HG03139 (cell line): ENCODE results near the gene ROBO1.
"Not testable (repeated sequence)": the region's sequence is repeated elsewhere in the genome, so short reads cannot be mapped to it uniquely, and the experiment has no call there.

Experiments used
- ATAC-seq: cut with Tn5 transposase; IDR thresholded peaks from one replicate; pipeline ENCODE4 v1.9.1; 2021; ENCODE audit not compliant: unreplicated experiment

The ROBO1 gene

GRCh38 chr3:78889348-78889747 is 878.5 kb downstream of the ROBO1 start:
- no peak for ATAC-seq

- no peak for ATAC-seq
These were observed 879.2 kb downstream of the ROBO1 start for GRCh38 chr3:78888635-78889034.

- no peak for ATAC-seq
These were observed 880.2 kb downstream of the ROBO1 start for GRCh38 chr3:78887547-78888011.

GRCh38 chr3:78887029-78887428 is 880.8 kb downstream of the ROBO1 start:
- no peak for ATAC-seq

GRCh38 chr3:78884567-78884966 is 883.2 kb downstream of the ROBO1 start:
- ATAC-seq, result not testable (repeated sequence)

- no peak for ATAC-seq
These were observed 885.5 kb downstream of the ROBO1 start for GRCh38 chr3:78882251-78882650.

GRCh38 chr3:78881501-78881900 is 886.3 kb downstream of the ROBO1 start:
- ATAC-seq, result no peak

GRCh38 chr3:78880603-78881461 is 887.0 kb downstream of the ROBO1 start:
- ATAC-seq, result no peak

- ATAC-seq, result no peak
These were observed 888.4 kb downstream of the ROBO1 start for GRCh38 chr3:78879295-78879860.

- ATAC-seq, result no peak
These were observed 889.0 kb downstream of the ROBO1 start for GRCh38 chr3:78878789-78879188.

- ATAC-seq, result no peak
These were observed 889.8 kb downstream of the ROBO1 start for GRCh38 chr3:78878011-78878410.

- no peak for ATAC-seq
These were observed 891.9 kb downstream of the ROBO1 start for GRCh38 chr3:78875851-78876250.

- ATAC-seq, result no peak
These were observed 892.4 kb downstream of the ROBO1 start for GRCh38 chr3:78875436-78875835.

- no peak for ATAC-seq
These were observed 894.2 kb downstream of the ROBO1 start for GRCh38 chr3:78873641-78874040.

GRCh38 chr3:78872195-78872594 is 895.6 kb downstream of the ROBO1 start:
- ATAC-seq, result no peak

GRCh38 chr3:78871048-78871447 is 896.8 kb downstream of the ROBO1 start:
- no peak for ATAC-seq

- ATAC-seq, result no peak
These were observed 897.3 kb downstream of the ROBO1 start for GRCh38 chr3:78870484-78870883.

- ATAC-seq, result no peak
These were observed 899.2 kb downstream of the ROBO1 start for GRCh38 chr3:78868570-78868969.

- ATAC-seq, result no peak
These were observed 900.1 kb downstream of the ROBO1 start for GRCh38 chr3:78867409-78868372.

GRCh38 chr3:78863306-78864203 is 904.2 kb downstream of the ROBO1 start:
- no peak for ATAC-seq
